Naive B cell (primary cell): ENCODE results near the gene TEX44. TPM values are rescaled to one million over a fixed set of nuclear protein-coding genes. Genes with fewer than 3 reads are reported as not detected.
A peak's percentile ranks its signal among the peaks of the same experiment; 100 is the strongest.
"Not testable (repeated sequence)": the region's sequence is repeated elsewhere in the genome, so short reads cannot be mapped to it uniquely, and the experiment has no call there.

ENCODE experiments used
- ATAC-seq, 2 donors: fragments of 150-1000 bp; cut with Tn5 transposase; 2 replicates each; pipeline ENCODE4 v1.10.0; 2021; ENCODE audit warnings: low read depth in 2 of 2, mild to moderate bottlenecking in 2 of 2, moderate library complexity in 2 of 2
- DNase-seq: peaks from one replicate; pipeline ENCODE4 v3.0.0; 2022
- H3K27ac Mint-ChIP-seq, 6 donors: one replicate each; pipeline ENCODE4 v1.8.0; 2020 to 2022; ENCODE audit warnings: mild to moderate bottlenecking in 6 of 6, mixed read lengths in 6 of 6, moderate library complexity in 5 of 6, inconsistent platforms in 2 of 6
- H3K27me3 Mint-ChIP-seq, 3 donors: one replicate each; pipeline ENCODE4 v1.8.0; 2021 to 2022; ENCODE audit warnings: mixed read lengths in 3 of 3, mild to moderate bottlenecking in 1 of 3
- H3K36me3 Mint-ChIP-seq, 2 donors: one replicate each; pipeline ENCODE4 v1.8.0; 2020 to 2022; ENCODE audit warnings: mixed read lengths in 2 of 2, inconsistent platforms in 1 of 2, mild to moderate bottlenecking in 1 of 2
- H3K4me1 Mint-ChIP-seq, 3 donors: one replicate each; pipeline ENCODE4 v1.8.0; 2020 to 2022; ENCODE audit warnings: mixed read lengths in 3 of 3, inconsistent platforms in 1 of 3, mild to moderate bottlenecking in 1 of 3, moderate library complexity in 1 of 3
- H3K4me3 Mint-ChIP-seq, 8 donors: one replicate each; pipeline ENCODE4 v1.8.0; 2020 to 2022; ENCODE audit warnings: mild to moderate bottlenecking in 8 of 8, mixed read lengths in 8 of 8, moderate library complexity in 8 of 8, inconsistent platforms in 2 of 8
- H3K9me3 Mint-ChIP-seq, 7 donors: one replicate each; pipeline ENCODE4 v1.8.0; 2020 to 2022; ENCODE audit warnings: mixed read lengths in 7 of 7, mild to moderate bottlenecking in 5 of 7, inconsistent platforms in 2 of 7, moderate library complexity in 1 of 7
- polyA plus RNA-seq, 6 donors: library from polyadenylated mRNA; unstranded; fragments of 300-500 nt; fragmentation: Illumina TruSeq; gene quantifications; one replicate each; pipeline ENCODE4 v1.2.3, GENCODE V29; 2021; ENCODE audit warnings: low read depth in 6 of 6

The TEX44 gene
- polyA plus RNA-seq = not detected

DNA sequence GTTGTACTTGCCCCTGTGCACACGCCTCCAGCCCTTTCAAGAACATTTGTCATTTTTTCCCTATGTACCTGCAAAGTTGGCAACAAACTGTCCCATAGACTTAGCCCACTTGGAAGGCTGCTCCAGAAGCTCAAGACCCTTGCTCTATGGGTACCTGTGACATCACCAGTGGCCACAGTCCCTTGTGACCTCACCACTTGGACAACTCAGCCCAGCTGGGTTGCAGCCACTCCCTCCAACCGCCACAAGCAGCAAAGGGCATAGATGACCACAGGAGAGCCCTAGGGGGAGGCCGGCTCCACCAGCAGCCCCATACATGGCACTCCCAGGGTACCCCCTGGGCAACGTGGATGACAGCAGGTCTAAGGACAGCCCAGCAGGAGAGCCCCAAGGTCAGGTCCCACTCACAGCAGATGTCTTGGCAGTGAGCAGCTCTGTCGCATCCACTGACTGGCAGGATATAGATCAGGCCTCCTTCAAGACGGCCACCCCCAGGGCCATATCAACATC lies at the start of gene TEX44:
Gene TEX44 (plus strand): TSS at position 229 of the 510 bp plus-strand sequence. CDS start 88 bp downstream, at position 317.
- peaks cover 0 to 9% (median 0%) of the 10 kb centered on the region in 3 donors for H3K27me3 Mint-ChIP-seq
- DNase-seq = no peak
- no peaks in the 10 kb centered on the region for H3K9me3 Mint-ChIP-seq
- H3K4me1 Mint-ChIP-seq = no peaks in the 10 kb centered on the region
- H3K27ac Mint-ChIP-seq = peak within 1 kb of the TSS in 1 of 6 donors; percentile 56
- H3K36me3 Mint-ChIP-seq = no peaks in the 10 kb centered on the region
- ATAC-seq = no peak
- no peak within 1 kb of the TSS for H3K4me3 Mint-ChIP-seq

DNA sequence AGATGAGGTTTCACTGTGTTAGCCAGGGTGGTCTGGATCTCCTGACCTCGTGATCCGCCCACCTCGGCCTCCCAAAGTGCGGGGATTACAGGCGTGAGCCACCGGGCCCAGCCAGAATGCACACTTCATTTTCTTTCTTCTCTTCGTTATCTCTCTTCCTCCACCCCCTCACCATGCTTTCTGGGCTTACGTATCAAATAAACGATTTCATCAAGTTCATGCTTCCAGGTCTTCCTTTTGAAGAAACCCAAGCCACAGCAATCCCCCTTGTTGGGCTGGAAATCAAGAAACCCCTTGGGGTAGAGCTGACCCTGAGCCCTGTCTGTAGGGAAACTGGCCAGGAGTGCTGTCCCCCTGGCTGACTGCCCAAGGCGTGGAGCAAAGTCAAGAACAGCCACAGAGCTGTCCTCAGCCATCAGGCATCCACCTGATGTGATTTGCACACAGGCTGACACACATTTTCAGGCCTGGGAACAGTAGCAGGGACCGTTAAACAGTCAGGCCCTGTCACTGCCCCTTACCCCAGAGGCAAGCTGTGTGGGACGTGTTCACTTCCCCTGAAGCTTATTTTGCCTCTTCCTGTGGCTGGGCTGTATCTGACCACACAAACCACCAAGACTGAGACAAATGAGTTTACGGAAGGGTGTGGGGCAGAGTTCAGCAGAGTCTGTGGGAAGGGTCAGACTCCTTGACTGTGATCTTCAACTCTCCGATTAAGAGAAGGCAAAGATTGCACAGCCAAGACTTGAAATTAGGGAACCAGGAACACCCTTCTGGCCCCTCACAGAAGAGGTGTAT lies 47.4 kb upstream of the TEX44 start:
- Mint-ChIP-seq H3K4me1 (peaks cover 29 to 49% (median 41%) of the 10 kb centered on the region in 3 donors), H3K4me3 (peak overlapping the region; percentile 21 to 93 (median 76)), H3K36me3 (peaks cover 8% of the 10 kb centered on the region in 2 donors), H3K27me3 (no peaks in the 10 kb centered on the region), H3K27ac (peak overlapping the region; percentile 35 to 97 (median 83)), H3K9me3 (peaks cover 0 to 26% (median 5%) of the 10 kb centered on the region in 7 donors)
- peak; percentile 46 for DNase-seq
- peak; percentile 73 to 85 for ATAC-seq

DNA sequence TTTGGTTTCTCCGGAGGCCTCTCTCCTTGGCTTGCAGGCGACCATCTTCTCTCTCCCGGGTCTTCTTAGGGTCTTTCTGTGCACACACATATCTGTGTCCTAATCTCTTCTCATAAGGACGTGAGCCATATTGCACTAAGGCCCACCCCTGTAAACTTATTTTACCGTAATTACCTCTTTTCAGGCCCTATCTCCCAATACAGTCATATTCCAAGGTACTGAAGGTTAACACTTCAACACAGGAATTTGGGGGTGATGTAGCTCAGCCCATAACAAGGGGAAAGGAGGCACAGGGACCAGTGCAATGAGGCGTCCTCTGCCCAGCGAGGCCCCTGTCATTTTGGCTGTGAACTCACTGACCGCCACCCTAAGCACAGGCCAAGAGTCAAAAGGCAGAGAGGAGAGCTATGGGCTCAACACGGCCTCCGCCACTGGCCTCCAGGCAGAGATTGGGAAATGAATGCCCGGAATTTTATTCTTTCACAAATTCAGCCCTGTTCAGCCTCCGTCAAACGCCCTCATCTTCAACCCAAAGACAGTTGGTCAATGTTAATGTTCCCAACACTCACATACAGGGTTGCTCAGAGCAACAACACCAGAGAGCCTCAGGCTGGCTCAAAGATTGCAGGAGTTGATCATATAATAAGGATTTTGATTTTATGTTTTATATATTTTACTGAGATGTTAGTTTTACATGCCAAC lies 46.5 kb upstream of the TEX44 start:
- H3K27me3 Mint-ChIP-seq = no peaks in the 10 kb centered on the region
- ATAC-seq (peak in 1 of 2 donors; percentile 11), DNase-seq (no peak)
- peak overlapping the region; percentile 21 to 93 (median 75) for H3K4me3 Mint-ChIP-seq
- peaks cover 0 to 26% (median 5%) of the 10 kb centered on the region in 7 donors for H3K9me3 Mint-ChIP-seq
- peaks cover 8% of the 10 kb centered on the region in 2 donors for H3K36me3 Mint-ChIP-seq
- peaks cover 29 to 49% (median 41%) of the 10 kb centered on the region in 3 donors for H3K4me1 Mint-ChIP-seq
- H3K27ac Mint-ChIP-seq = peak overlapping the region in 5 of 6 donors; percentile 35 to 91 (median 81)

DNA sequence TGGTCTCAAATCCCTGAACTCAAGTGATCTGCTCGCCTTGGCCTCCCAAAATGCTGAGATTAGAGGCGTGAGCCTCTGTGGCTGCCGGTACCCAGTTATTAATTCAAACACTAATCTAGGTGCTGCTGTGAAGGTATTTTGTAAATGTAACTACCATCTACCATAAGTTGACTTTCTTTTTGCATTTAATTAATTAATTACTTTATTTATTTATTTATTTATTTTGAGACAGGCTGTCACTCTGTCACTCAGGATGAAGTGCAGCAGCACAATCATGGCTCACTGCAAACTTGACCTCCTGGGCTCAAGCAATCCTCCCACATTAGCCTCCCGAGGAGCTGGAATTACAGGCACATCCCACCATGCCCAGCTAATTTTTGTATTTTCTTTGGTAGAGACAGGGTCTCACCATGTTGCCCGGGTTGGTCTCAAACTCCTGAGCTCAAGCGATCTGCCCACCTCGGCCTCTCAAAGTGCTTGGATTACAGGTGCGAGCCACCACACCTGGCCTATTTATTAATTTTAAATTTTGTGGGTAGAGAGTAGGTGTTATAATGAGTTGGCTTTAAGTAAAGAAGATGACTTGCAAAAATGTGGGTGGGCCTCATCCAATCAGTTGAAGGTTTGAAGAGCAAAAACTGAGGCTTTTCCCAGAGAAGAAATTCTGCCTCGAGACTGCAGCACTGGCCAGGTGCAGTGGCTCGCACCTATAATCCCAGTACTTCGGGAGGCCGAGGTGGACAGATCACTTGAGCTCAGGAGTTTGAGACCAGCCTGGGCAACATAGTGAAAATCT lies 45.2 kb upstream of the TEX44 start:
- peaks cover 4 to 9% of the 10 kb centered on the region in 2 donors for H3K36me3 Mint-ChIP-seq
- no peak for DNase-seq
- peak overlapping the region in 1 of 6 donors; percentile 63 for H3K27ac Mint-ChIP-seq
- peaks cover 0 to 17% (median 5%) of the 10 kb centered on the region in 7 donors for H3K9me3 Mint-ChIP-seq
- peaks cover 29 to 51% (median 41%) of the 10 kb centered on the region in 3 donors for H3K4me1 Mint-ChIP-seq
- no peak for ATAC-seq
- peak overlapping the region in 1 of 8 donors; percentile 35 for H3K4me3 Mint-ChIP-seq
- no peaks in the 10 kb centered on the region for H3K27me3 Mint-ChIP-seq

DNA sequence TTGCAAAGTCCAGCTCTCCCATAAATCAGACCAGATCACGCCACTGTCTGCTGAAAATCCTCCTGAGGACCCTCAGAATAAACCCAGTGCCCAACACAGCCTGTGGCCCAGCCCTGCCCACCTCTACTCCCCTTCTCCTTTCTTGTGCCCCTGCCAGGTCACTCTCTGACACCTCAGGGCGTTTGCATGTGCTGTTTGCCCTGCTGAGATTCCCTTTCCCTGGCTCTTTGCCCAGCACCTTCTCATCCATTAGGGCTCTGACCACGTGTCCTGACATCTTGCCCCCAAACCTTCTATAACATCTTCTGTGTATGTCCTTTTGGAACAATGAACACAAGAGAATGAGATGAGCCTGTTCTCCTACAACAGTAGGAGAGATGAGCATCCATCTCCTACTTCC lies 43.9 kb upstream of the TEX44 start:
- DNase-seq = no peak
- Mint-ChIP-seq H3K9me3 (peaks cover 7 to 18% (median 12%) of the 10 kb centered on the region in 7 donors), H3K4me3 (peak overlapping the region in 4 of 8 donors; percentile 4 to 80 (median 35)), H3K4me1 (peaks cover 31 to 57% (median 42%) of the 10 kb centered on the region in 3 donors), H3K27ac (peak overlapping the region in 2 of 6 donors; percentile 7 to 76), H3K36me3 (peaks cover 10 to 22% of the 10 kb centered on the region in 2 donors), H3K27me3 (no peaks in the 10 kb centered on the region)
- no peak for ATAC-seq

DNA sequence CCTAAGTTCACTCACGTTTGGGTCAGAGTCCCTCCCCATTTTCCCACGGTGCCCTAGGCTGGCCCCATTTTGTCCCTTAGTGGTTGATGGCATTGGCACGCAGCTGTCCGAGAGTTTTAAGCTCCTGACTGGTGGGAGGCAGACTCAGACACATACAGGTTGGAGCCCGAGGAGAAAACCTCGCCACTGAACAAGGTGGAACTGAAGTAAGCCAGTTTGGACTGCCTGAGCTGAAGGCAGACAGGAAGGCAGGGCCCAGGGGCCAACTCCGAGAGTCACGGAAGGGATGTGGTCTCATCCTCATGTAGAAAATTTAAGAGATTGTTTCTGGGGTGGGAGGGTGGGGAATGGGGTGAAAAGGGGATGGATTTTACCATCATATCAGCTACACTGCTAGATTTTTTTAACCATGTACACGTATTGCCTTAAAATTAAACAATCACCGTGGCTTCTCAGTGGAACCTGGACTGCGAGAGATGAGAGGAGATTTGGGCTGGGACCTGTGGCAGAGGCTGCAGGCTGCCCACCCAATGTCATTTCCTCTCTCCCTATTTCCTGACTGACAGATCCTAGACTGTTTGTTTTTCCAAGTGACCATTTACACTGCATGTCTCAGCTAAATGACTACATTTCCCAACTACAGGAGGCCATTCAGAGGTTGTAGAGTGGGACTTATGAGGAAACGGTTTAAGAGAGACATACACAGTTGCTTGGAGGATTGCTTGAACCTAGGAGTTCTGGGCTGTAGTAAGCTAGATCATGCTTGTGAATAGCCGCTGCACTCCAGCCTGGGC lies 43.0 kb upstream of the TEX44 start:
- Mint-ChIP-seq H3K27ac (peak overlapping the region in 3 of 6 donors; percentile 41 to 81 (median 69)), H3K27me3 (no peaks in the 10 kb centered on the region), H3K9me3 (peaks cover 7 to 18% (median 12%) of the 10 kb centered on the region in 7 donors), H3K36me3 (peaks cover 10 to 22% of the 10 kb centered on the region in 2 donors), H3K4me3 (peak overlapping the region in 2 of 8 donors; percentile 5 to 9), H3K4me1 (peaks cover 40 to 63% (median 51%) of the 10 kb centered on the region in 3 donors)
- ATAC-seq (no peak), DNase-seq (no peak)

DNA sequence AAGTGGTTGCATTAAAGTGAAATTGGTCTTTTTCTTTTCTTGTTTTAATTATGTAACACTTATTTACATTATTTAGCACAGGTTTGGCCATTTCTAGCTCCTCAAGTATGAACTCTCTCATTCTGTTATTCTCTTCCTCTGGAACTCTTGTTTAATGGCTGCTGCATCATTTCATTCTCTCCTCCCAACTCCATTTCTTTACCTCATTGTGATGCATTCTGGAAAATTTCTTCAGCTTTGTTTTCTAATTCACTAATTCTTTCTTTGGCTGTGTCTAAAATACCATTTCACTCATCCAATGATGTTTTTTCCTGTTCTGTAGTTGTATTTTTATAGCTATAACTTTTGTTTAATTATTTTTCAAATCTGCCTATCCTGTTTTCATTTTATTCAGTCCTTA lies 39.9 kb upstream of the TEX44 start:
- Mint-ChIP-seq H3K27ac (peak overlapping the region in 2 of 6 donors; percentile 47 to 68), H3K4me1 (peaks cover 34 to 67% (median 48%) of the 10 kb centered on the region in 3 donors)

DNA sequence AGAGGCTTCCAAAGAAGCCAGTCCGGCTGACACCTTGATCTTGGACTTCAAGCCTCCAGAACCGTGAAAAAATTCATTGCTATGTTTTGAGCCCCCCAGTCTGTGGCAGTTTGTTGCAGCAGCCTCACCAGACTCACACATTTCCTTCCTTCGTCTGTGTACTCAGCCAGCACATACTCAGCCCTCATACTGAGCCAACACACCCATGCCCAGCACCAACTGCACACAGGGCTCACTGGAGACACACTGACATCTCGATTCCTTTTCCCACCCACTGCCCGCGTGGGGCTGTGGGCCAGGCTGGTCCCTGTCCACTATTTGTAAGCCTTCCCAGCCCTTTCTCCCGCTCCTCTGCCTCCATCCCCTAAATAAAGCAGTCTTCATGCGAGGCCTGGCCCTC lies 38.3 kb upstream of the TEX44 start:
- Mint-ChIP-seq H3K27ac (peak overlapping the region; percentile 68 to 98 (median 92)), H3K4me1 (peaks cover 29 to 57% (median 40%) of the 10 kb centered on the region in 3 donors), H3K36me3 (peaks cover 6 to 14% of the 10 kb centered on the region in 2 donors), H3K4me3 (peak overlapping the region; percentile 75 to 93 (median 88)), H3K9me3 (peaks cover 7 to 18% (median 12%) of the 10 kb centered on the region in 7 donors), H3K27me3 (no peaks in the 10 kb centered on the region)
- peak; percentile 20 for DNase-seq
- ATAC-seq = peak; percentile 54 to 69

More for the DNA sequence above, 39.9 kb upstream of the TEX44 start:
- ATAC-seq = no peak
- no peaks in the 10 kb centered on the region for H3K27me3 Mint-ChIP-seq
- H3K36me3 Mint-ChIP-seq = peaks cover 6 to 14% of the 10 kb centered on the region in 2 donors
- peaks cover 7 to 18% (median 12%) of the 10 kb centered on the region in 7 donors for H3K9me3 Mint-ChIP-seq
- H3K4me3 Mint-ChIP-seq = no peak overlapping the region
- DNase-seq = no peak

DNA sequence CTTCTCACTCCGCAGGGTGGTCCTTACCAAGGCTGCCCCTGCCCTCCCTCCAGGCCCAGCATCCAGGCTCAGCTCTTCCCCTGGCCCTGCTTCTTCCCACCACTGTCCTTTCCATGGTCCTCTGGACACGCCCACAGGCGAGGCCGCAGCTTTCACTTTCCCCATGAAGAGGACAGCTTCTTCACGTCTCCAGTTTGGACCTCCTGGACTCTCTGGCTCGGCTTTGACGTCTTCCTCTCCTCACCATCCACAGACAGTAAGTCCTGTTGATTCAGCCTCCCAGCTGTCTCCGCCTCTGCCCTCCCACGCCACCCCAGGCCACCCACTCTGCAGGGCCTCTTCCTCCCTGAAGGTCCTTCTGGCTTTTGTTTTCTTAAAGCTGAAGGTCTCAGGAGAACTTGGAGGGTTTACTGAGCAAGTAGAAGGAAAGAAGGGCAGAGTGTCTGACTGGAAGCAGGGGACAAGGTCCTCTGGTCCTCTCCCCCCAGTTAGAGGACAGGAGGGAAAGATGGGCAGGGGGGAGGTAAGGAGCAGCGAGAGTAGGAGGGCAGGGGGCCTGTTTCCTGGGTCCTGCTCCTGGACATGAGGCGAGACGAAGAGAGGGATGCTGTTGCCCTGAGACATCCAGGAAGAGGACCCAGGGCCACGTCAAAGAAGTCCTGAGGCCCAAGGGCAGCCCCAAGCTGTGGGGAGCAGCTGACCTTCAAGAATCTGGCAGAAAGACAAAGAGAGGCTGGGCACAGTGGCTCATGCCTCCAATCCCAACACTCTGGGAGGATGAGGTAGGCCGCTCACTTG lies 37.7 kb upstream of the TEX44 start:
- Mint-ChIP-seq H3K27ac (peak overlapping the region; percentile 68 to 98 (median 92)), H3K36me3 (peaks cover 6 to 14% of the 10 kb centered on the region in 2 donors), H3K4me1 (peaks cover 27 to 52% (median 35%) of the 10 kb centered on the region in 3 donors), H3K27me3 (no peaks in the 10 kb centered on the region), H3K4me3 (peak overlapping the region; percentile 75 to 93 (median 88)), H3K9me3 (peaks cover 6 to 18% (median 12%) of the 10 kb centered on the region in 7 donors)
- ATAC-seq (peak; percentile 18 to 19), DNase-seq (peak; percentile 14)

DNA sequence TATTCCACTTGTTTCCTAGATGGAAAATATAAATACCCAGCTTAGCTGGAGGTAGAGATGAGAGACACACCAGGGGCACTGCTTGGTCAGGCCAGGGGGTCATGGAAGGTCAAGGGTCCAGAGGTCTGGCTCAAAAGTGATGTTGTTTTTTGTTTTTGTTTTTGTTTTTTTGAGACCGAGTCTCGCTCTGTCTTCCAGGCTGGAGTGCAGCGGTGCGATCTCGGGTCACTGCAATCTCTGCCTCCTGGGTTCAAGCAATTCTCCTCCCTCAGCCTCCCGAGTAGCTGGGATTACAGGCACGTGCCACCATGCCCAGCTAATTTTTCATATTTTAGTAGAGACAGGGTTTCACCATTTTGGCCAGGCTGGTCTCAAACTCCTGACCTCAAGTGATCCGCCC lies 36.2 kb upstream of the TEX44 start:
- ATAC-seq, H3K27me3 Mint-ChIP-seq, DNase-seq, H3K27ac Mint-ChIP-seq: not testable (repeated sequence)
- H3K36me3 Mint-ChIP-seq = peaks cover 6 to 14% of the 10 kb centered on the region in 2 donors
- H3K4me1 Mint-ChIP-seq = peaks cover 27 to 46% (median 33%) of the 10 kb centered on the region in 3 donors
- H3K4me3 Mint-ChIP-seq = peak overlapping the region in 2 of 8 donors; percentile 52 to 92
- peaks cover 5 to 13% (median 12%) of the 10 kb centered on the region in 7 donors for H3K9me3 Mint-ChIP-seq

DNA sequence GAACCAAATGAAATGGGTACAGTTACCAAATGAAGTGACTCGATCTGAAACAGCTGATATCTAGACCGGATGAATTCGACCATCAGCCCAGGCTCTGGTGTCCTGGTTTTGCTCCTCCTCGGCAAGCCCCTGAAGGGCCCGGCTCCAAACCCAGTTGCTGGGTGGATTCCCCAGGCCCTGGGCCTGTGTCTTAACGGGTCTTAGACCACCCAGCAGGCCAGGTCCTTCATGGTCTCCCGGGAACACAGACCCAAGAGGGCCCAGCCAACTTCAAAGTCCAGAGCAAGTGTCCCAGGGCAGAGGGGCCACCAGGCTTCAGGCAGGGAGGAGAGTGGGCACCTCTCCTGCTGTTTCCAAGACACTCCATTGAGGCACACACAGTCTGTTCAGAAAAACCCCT lies 35.7 kb upstream of the TEX44 start:
- H3K27ac Mint-ChIP-seq = peak overlapping the region in 2 of 6 donors; percentile 34 to 39
- H3K36me3 Mint-ChIP-seq = peaks cover 6 to 14% of the 10 kb centered on the region in 2 donors
- H3K4me3 Mint-ChIP-seq = peak overlapping the region in 1 of 8 donors; percentile 70
- H3K4me1 Mint-ChIP-seq = peaks cover 27 to 46% (median 33%) of the 10 kb centered on the region in 3 donors
- H3K9me3 Mint-ChIP-seq = peaks cover 5 to 13% (median 12%) of the 10 kb centered on the region in 7 donors
- H3K27me3 Mint-ChIP-seq = no peaks in the 10 kb centered on the region
- DNase-seq (no peak), ATAC-seq (no peak)
